ENCODE measurements around the gene ANKRD39. TPM values are rescaled to one million over a fixed set of nuclear protein-coding genes. Genes with fewer than 3 reads are reported as not detected.
A peak's percentile ranks its signal among the peaks of the same experiment; 100 is the strongest.

Gene ANKRD39
- total and polyA plus RNA-seq, 3 donors from 2014 or later, result 8.9 to 16.4 (median 13.9) TPM

DNA sequence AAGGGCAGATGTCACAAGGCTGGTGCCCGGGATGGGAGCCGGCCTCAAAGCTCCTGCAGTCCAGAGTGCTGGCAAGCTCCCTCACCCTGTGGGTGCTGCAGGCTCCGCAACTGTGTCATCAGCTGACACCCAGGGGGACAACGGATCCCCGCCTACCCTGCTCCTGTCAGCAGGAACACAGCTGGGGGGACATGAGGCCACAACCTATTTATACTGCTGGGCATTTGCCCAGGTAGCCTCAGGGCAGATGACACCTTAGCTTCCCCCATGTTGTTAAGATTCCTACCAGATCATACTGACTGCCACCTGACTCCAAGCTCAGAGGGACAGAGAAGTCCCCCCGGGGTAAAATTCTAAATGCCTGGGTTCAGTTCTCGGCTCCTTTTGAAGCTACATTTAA, 15.2 kb downstream of the ANKRD39 start:
- Histone ChIP-seq H3K4me3 (no peak overlapping the region), H3K9me3 (no peaks in the 10 kb centered on the region)
- intact Hi-C loops (cut with DNase I; ENCODE audit: low total_unique reads), result no loop called here

DNA sequence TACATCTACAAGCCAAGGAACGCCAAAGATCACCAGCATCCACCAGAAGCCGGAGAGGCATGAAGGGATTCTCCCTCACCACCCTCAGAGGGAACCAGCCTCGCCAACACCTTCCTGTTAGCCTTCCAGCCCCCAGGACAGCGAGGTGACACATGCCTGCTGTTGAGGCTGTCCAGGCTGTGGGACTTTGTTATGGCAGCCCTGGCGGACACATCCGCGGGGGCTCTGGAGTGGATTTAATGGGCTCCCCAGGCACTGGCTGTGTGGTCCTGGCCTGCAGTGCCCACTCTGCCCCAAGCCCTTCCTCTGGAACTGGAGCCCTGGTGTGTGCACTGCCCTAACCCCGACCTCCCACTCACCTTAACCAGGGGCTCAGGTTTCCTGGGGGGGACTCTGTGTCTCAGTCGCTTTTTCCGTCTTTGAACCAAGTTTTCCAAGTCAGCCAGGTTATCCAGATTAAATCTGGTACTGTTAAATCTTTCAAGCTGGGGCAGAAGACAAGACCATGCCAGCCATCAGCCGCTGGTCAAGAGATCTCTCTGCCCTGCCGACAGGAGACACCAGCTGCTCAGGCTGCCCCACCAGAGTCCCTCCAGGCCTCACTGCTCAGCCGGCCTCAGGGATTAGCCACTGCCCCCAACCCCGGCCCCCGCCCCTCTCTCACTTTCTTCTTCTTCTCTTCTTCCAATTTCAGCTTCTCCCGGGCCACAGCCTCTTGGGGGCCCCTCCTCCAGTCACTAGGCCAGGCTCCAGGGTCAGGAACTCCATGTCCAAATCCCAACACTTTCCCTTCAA, 15.9 kb downstream of the ANKRD39 start:
- H3K4me3 ChIP-seq, result no peak overlapping the region
- H3K9me3 ChIP-seq, result no peaks in the 10 kb centered on the region
- intact Hi-C loops (cut with DNase I; ENCODE audit: low total_unique reads), result no loop called here
- H3K27ac ChIP-seq, result no peak overlapping the region
- no peak for DNase-seq
- WGBS, 2 donors, result 84 to 88% methylated on average over 13 to 16 of the region's 16 CpGs
- TF ChIP-seq, protein P1, sequence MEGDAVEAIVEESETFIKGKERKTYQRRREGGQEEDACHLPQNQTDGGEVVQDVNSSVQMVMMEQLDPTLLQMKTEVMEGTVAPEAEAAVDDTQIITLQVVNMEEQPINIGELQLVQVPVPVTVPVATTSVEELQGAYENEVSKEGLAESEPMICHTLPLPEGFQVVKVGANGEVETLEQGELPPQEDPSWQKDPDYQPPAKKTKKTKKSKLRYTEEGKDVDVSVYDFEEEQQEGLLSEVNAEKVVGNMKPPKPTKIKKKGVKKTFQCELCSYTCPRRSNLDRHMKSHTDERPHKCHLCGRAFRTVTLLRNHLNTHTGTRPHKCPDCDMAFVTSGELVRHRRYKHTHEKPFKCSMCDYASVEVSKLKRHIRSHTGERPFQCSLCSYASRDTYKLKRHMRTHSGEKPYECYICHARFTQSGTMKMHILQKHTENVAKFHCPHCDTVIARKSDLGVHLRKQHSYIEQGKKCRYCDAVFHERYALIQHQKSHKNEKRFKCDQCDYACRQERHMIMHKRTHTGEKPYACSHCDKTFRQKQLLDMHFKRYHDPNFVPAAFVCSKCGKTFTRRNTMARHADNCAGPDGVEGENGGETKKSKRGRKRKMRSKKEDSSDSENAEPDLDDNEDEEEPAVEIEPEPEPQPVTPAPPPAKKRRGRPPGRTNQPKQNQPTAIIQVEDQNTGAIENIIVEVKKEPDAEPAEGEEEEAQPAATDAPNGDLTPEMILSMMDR (IDR thresholded peaks at IDR 0.05), result no peak
- no peak for TF ChIP-seq POLR2A (IDR thresholded peaks at IDR 0.05)
- H3K4me1 ChIP-seq, result peaks cover 6% of the 10 kb centered on the region
- no peaks in the 10 kb centered on the region for H3K27me3 ChIP-seq
- no peaks in the 10 kb centered on the region for H3K36me3 ChIP-seq (ENCODE audit: low read depth, missing control alignments)

More for the DNA sequence above, 15.2 kb downstream of the ANKRD39 start:
- Histone ChIP-seq H3K27me3 (no peaks in the 10 kb centered on the region), H3K36me3 (ENCODE audit: low read depth, missing control alignments) (no peaks in the 10 kb centered on the region), H3K27ac (no peak overlapping the region), H3K4me1 (peaks cover 6% of the 10 kb centered on the region)
- WGBS, 2 donors, result 82 to 97% methylated on average over 5 to 7 of the region's 7 CpGs
- no peak for TF ChIP-seq POLR2A (IDR thresholded peaks at IDR 0.05)
- TF ChIP-seq, protein P1 (IDR thresholded peaks at IDR 0.05), result no peak
- DNase-seq, result no peak

DNA sequence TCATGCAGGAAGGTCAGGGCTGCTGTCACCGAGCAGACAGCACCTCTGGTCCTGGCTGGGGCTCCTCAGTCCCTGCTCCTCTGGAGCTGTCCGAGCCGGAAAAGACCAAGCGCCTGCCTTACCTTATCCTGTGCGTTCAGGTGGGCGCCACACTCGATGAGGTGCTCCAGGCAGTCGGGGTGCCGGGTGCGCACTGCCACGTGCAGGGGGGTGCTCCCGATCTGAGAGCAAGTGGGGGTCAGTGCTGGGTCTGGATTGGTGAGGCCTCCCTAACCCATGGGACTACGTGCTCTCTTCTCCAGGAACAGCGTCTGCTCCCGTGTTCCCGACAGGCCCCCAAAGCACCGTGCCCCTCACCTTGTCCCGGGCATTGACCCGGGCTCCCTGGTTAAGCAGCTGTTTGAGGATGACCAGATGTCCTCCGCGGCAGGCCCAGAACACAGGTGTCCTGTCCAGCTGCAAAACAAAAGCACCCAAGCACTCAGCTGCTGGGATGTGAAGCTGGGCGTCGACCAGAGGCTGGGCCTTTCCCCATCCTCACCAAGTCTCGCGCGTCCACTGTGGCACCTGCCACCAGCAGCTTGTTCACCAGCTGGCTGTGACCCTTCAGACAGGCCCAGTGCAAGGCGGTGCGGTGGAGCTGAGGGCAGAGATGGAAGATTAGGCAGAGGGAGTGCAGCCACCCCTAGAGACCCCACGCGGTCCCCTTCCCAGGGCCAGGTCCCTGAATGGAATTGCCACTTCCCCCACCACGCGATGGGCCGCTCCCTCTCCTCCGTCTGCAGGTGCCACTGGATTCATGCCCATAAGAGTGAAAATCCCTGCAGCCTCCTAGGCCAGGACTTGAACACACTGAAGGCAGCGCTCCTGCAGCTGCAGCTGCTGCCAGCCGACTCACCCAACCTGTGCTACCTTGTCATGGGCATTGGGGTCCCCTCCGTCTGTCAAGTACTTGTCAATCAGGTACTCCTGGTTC, 17.7 kb downstream of the ANKRD39 start:
- no peaks in the 10 kb centered on the region for H3K36me3 ChIP-seq (ENCODE audit: low read depth, missing control alignments)
- H3K27ac ChIP-seq, result no peak overlapping the region
- no peak for DNase-seq
- peaks cover 6% of the 10 kb centered on the region for H3K4me1 ChIP-seq
- no peaks in the 10 kb centered on the region for H3K27me3 ChIP-seq
- WGBS, 2 donors, result 73 to 75% methylated on average over 4 to 37 of the region's 37 CpGs
- H3K9me3 ChIP-seq, result no peaks in the 10 kb centered on the region
- H3K4me3 ChIP-seq, result no peak overlapping the region
- intact Hi-C loops (cut with DNase I; ENCODE audit: low total_unique reads), result no loop called here
- TF ChIP-seq, protein P1 (IDR thresholded peaks at IDR 0.05), result no peak
- TF ChIP-seq POLR2A (IDR thresholded peaks at IDR 0.05), result no peak

DNA sequence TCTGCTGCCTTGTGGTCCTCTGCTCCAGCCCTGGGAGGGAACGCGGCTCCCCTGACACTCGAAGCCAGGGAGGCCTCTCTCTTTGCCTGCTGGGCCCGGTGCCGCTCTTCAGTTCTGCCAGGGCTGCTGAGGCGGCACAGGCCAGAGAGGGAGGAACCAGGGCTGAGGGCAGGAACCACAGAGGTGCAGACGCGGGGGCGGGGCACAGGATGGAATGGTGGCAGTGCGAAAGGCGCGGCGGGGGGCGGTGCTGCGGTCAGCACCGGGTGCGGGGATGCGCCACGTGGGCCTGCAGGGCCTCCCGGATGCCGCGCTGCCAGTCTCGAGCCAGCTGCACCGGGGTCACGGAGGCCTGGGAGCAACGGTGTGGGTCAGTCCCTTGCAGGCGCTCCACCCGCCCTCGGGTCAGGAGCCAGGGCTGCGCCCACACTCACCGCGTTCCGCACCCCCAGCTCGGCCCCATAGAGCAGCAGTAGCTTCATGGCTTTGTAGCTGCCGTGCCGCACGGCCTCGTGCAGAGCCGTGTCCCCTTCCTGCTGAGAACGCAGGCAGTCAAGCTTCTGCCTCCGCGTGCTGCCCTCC, 18.4 kb downstream of the ANKRD39 start:
- H3K4me3 ChIP-seq, result no peak overlapping the region
- WGBS, 2 donors, result 52% methylated on average over 42 of the region's 42 CpGs; no CpG with 5 or more reads in 1 of the 2 donors
- no peak for TF ChIP-seq POLR2A (IDR thresholded peaks at IDR 0.05)
- TF ChIP-seq, protein P1 (IDR thresholded peaks at IDR 0.05), result no peak
- DNase-seq, result peak; percentile 41
- H3K9me3 ChIP-seq, result no peaks in the 10 kb centered on the region
- no peaks in the 10 kb centered on the region for H3K36me3 ChIP-seq (ENCODE audit: low read depth, missing control alignments)
- no peak overlapping the region for H3K27ac ChIP-seq
- H3K27me3 ChIP-seq, result no peaks in the 10 kb centered on the region
- H3K4me1 ChIP-seq, result peaks cover 6% of the 10 kb centered on the region
- intact Hi-C loops (cut with DNase I; ENCODE audit: low total_unique reads), result no loop called here

All from testis (tissue), 3 donors.